ENCODE data around the gene PDCD10. TPM values are rescaled to one million over a fixed set of nuclear protein-coding genes. Genes with fewer than 3 reads are reported as not detected.

The PDCD10 gene
- total RNA-seq, 6 donors from 2014 or later = 38.8 to 115 (median 55.9) TPM

GRCh38 chr3:167742338-167742737 lies 7.6 kb upstream of the PDCD10 start:
- Histone ChIP-seq H3K9me3 (no peaks in the 10 kb centered on the region), H3K4me1 (no peaks in the 10 kb centered on the region), H3K36me3 (no peaks in the 10 kb centered on the region), H3K27ac (no peak overlapping the region), H3K4me3 (no peak overlapping the region), H3K27me3 (no peaks in the 10 kb centered on the region)
- ATAC-seq (ENCODE audit: low FRiP score in 2 of 2) (no peak), DNase-seq (no peak)
- TF ChIP-seq POLR2A (IDR thresholded peaks at IDR 0.05) (no peak), POLR2AphosphoS5 (IDR thresholded peaks at IDR 0.05) (no peak), EP300 (IDR thresholded peaks at IDR 0.05) (no peak)
- TF ChIP-seq, protein P1, sequence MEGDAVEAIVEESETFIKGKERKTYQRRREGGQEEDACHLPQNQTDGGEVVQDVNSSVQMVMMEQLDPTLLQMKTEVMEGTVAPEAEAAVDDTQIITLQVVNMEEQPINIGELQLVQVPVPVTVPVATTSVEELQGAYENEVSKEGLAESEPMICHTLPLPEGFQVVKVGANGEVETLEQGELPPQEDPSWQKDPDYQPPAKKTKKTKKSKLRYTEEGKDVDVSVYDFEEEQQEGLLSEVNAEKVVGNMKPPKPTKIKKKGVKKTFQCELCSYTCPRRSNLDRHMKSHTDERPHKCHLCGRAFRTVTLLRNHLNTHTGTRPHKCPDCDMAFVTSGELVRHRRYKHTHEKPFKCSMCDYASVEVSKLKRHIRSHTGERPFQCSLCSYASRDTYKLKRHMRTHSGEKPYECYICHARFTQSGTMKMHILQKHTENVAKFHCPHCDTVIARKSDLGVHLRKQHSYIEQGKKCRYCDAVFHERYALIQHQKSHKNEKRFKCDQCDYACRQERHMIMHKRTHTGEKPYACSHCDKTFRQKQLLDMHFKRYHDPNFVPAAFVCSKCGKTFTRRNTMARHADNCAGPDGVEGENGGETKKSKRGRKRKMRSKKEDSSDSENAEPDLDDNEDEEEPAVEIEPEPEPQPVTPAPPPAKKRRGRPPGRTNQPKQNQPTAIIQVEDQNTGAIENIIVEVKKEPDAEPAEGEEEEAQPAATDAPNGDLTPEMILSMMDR (IDR thresholded peaks at IDR 0.05) = no peak
- 73 to 82% methylated on average over 2 of the region's 2 CpGs for WGBS, 2 donors

GRCh38 chr3:167740961-167741587 lies 6.4 kb upstream of the PDCD10 start:
- no peak for DNase-seq
- H3K27ac ChIP-seq = no peak overlapping the region
- H3K27me3 ChIP-seq = no peaks in the 10 kb centered on the region
- peaks cover 3 to 9% (median 4%) of the 10 kb centered on the region in 4 donors for H3K4me1 ChIP-seq
- no peak for ATAC-seq (ENCODE audit: low FRiP score in 2 of 2)
- TF ChIP-seq EP300 (IDR thresholded peaks at IDR 0.05) = no peak
- no peak for TF ChIP-seq POLR2A (IDR thresholded peaks at IDR 0.05)
- TF ChIP-seq POLR2AphosphoS5 (IDR thresholded peaks at IDR 0.05) = no peak
- TF ChIP-seq, protein P1 (IDR thresholded peaks at IDR 0.05) = no peak
- no peaks in the 10 kb centered on the region for H3K36me3 ChIP-seq
- 69 to 78% methylated on average over 2 of the region's 2 CpGs for WGBS, 2 donors
- H3K9me3 ChIP-seq = no peaks in the 10 kb centered on the region
- no peak overlapping the region for H3K4me3 ChIP-seq

DNA sequence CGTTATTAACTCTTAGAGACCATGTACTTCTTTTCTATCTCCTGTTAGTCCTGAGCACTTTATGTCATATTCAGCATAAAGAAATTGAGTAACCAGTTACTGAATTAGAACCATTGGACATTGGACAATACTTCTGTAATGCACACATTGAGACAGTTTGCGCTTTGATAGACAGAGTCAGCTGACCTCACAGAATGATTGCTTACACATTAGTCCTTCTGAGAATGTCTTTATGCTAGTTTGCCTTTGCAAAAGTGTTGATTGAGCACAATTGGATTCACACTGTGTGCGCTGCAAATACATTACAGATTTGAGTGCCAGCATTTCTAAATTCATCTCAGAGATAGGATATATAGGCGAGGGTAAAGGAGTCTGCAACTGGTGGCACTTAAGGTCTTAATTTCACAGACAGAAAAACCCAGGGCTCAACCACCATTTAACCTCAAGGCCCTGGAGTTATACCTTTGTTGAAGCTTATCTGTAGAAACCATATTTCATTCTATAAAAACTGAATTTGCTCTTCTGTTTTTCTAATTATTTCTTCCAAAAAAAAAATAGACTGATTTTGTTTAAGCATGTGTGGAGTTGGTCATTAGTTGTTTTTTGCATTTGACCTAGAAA lies 4.6 kb upstream of the PDCD10 start:
- no peak for DNase-seq
- Histone ChIP-seq H3K9me3 (no peaks in the 10 kb centered on the region), H3K36me3 (no peaks in the 10 kb centered on the region), H3K4me3 (no peak overlapping the region), H3K27me3 (peaks cover 0 to 3% (median 0%) of the 10 kb centered on the region in 4 donors), H3K27ac (no peak overlapping the region), H3K4me1 (peaks cover 6 to 14% (median 7%) of the 10 kb centered on the region in 4 donors)
- TF ChIP-seq, protein P1 (IDR thresholded peaks at IDR 0.05) = no peak
- no peak for TF ChIP-seq POLR2A (IDR thresholded peaks at IDR 0.05)
- no peak for TF ChIP-seq POLR2AphosphoS5 (IDR thresholded peaks at IDR 0.05)
- TF ChIP-seq EP300 (IDR thresholded peaks at IDR 0.05) = no peak
- no peak for ATAC-seq (ENCODE audit: low FRiP score in 2 of 2)
- 91 to 96% methylated on average over 4 of the region's 4 CpGs for WGBS, 2 donors

DNA sequence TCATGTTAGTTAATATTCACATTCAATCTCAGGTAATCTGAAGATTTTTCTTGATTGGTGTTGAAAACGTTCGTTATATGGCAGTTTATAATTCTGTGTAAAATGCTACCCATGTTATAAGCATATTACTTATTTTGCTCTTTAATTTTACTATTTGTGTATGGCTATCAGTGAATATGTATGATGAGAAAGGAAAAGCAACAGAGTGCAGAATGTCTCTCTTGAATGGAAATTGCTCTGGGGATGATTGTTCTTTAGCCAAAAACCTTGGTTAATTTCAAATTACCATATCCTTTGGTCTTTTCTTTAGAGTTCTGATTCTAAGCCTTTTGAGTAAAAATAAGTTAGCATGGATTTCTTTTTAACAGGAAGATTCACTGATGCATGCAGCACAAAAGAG lies 3.3 kb upstream of the PDCD10 start:
- no peak overlapping the region for H3K4me3 ChIP-seq
- no peak overlapping the region for H3K27ac ChIP-seq
- TF ChIP-seq POLR2A (IDR thresholded peaks at IDR 0.05) (no peak), POLR2AphosphoS5 (IDR thresholded peaks at IDR 0.05) (no peak), EP300 (IDR thresholded peaks at IDR 0.05) (no peak)
- TF ChIP-seq, protein P1 (IDR thresholded peaks at IDR 0.05) = no peak
- 85% methylated on average over 2 of the region's 2 CpGs for WGBS, 2 donors
- ATAC-seq (ENCODE audit: low FRiP score in 2 of 2) = no peak
- peaks cover 13 to 23% (median 17%) of the 10 kb centered on the region in 4 donors for H3K4me1 ChIP-seq
- DNase-seq = no peak
- no peaks in the 10 kb centered on the region for H3K9me3 ChIP-seq
- peaks cover 0 to 3% (median 0%) of the 10 kb centered on the region in 4 donors for H3K27me3 ChIP-seq
- H3K36me3 ChIP-seq = no peaks in the 10 kb centered on the region
